AG08396 (cell line): ENCODE data around the gene ABHD17A.

Source experiments
- DNase-seq: peaks from one replicate; pipeline ENCODE4 v3.0.0; 2012; ENCODE audit warnings: low spot score, mixed read lengths

ABHD17A gene

DNA sequence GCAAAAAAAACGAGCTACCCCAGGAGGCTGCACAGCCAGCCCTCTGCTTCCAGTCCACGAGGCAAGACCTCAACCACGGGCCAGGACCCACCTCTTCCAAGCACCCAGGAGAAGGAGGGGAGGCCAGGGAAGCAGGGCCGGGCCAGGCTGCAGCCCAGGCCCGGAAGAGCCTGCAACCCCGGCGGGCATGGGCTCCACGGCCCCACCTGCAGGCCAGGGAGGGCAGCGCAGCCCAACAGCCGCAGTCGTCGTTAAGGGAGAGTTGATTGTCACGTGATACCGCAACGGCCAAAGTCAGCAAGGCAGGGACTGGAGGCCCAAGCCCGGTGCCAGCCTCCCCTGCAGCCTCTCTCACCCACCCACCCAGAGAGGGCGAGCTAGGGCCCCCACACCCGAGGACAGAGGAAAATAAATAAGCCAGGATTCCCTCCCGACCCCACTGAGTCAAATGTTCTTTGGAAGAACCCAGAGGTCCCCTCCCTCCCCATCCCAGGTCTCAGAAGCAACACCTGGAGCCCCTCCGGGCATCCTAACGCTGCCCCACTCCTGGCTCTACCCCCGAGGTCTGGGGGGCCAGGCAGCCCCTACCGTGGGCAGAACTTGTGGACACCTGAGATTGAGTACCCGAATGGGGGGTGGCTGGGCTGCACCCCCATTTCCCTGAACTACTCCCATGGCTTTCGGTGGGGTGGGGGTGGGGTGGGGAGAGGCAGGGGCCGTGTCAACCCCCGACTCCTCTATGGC, 31.8 kb downstream of the ABHD17A start:
- DNase-seq: peak; percentile 90

DNA sequence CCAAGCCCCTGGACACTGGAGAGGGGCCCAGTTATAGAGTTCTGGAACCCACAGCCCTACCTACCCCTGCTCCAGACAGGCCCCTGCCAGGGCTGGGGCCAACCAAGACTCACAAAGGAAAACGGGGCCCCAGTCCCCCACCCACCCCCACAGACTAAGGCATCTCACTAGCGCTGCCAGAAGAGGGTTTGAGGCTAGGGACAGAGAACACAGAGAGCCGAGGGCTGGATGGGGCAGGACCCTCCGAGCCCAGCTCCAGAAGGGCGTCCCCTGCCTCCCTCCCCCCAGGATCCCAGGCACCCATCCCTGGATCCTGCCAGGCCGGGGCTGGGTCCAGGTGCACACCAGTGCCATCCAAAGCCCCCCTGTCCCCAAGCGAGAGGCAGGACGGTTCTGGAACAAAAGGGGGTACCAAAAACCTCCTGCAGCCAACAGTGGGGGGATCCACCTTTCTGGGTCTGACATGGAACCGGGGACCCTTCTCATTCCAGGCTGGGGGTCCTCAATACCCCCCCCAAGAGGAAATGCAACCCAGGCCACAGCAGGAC, 32.6 kb downstream of the ABHD17A start:
- no peak for DNase-seq

DNA sequence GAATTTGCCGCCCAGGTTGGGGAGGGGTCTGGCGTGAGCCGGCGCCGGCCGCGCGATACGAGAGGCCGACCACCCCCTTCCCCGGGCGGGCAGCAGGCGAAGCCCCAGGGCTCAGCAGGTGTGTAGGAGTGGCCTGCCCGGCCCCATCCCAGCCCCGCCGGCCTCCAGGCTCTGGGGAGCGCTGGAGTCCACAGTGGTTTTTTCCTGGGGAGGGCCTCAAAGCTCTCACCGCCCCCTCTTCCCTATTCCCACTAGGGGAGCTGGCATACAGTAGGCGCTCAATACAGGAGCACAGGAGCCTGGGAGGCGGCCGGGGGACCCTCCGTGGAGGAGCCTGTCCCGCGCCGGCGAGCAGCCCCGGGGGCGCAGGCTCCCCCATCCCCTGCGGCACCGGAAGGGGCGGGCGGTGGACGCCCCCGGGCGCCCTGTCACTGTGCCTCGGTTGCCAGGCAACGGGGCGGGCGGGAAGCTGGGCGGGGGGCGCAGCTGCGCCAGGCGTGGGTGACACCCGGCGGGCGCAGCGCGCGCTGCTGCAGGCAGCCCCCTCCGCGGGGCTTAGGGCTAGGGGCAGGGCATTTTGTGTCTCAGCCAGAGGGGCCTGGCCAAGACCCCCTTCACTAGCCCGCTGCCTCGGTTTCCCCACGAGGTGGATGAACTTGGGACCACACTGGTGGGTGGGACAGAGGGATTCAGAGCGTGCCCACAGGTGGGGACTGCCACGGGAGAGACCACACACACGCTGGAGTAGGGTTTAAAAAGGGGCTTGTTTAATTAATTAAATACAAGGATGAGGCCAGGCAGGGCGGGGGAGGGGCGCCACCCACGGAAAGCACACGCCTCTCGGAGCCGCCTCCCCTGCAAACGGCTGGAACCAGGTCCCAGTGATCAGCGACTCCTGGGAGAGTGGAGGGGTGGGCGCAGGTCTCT, 33.4 kb downstream of the ABHD17A start:
- no peak for DNase-seq

DNA sequence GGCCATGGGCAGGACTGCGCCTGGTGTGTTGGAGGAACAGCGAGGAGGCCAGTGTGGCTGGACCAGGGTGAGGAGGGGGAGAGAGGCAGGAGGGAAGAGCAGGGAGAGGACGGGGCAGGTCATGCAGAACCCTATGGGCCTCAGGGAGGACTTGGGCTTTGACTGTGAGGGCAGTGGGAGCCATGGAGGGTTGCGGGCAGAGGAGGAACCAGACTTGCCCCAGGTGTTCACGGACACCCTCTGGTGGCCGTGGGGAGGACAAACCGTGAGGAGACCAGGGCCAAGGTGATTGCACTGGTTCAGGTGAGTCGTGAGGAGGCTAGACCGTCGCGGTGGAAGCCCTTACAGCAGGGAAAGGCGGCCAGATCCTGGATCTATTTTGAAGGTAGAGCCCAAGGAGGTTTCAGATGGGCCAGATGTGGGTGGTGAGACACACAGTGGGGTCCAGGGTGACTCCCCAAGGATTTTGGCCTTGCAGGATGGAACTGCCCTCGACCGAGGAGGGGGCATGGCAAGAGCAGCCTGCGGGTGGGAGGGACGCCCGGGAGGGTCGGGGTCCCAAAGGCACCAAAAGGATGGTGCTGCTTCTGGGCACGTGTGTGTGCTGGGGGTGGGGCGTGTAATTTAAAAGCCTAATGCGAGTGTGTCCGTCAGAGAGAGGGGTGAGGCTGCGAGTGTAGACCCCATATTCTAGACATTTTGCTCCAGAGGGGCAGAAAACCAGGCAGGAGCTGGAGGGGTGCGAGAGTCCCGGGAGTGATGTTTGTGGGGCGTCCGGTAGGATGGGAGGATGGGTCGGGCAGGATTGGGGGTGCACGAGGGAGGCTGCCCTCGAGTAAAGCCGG, 34.3 kb downstream of the ABHD17A start:
- DNase-seq: no peak

DNA sequence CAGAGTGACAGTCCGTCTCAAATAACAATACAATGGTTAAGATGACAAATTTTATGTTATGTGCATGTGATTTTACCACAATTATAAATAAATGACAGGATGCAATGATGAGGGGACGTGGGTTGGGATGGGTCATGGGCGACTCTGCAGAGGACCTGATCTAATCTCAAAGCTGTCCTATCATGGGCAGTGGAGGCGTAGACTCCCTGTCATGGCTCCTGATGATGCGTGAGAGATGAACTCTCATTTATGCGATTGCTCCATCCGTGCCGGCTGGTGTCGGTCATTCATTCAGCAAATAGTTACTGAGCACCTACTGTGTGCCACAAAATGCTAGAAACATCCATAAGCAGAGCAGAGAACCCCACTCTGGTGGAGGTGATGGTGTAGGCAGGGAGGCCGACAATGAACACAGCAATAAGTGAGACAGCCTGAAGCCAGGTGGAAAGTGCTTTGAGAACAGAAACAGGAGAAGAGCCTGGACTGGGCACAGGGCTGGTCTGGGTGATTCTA, 35.4 kb downstream of the ABHD17A start:
- no peak for DNase-seq

DNA sequence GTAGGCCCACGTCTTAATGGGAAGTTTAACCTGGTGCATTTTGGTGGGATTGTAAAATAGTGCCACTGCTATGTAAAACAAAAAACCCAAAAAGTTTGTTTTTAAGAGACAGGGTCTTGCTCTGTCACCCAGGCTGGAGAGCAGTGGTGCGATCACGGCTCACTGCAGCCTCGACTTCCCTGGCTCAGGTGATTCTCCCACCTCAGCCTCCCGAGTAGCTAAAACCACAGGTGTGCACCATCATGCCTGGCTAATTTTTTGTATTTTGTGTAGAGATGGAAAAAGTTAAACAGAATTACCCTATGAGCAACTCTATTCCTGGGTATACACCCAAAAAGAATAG, 36.2 kb downstream of the ABHD17A start:
- no peak for DNase-seq

DNA sequence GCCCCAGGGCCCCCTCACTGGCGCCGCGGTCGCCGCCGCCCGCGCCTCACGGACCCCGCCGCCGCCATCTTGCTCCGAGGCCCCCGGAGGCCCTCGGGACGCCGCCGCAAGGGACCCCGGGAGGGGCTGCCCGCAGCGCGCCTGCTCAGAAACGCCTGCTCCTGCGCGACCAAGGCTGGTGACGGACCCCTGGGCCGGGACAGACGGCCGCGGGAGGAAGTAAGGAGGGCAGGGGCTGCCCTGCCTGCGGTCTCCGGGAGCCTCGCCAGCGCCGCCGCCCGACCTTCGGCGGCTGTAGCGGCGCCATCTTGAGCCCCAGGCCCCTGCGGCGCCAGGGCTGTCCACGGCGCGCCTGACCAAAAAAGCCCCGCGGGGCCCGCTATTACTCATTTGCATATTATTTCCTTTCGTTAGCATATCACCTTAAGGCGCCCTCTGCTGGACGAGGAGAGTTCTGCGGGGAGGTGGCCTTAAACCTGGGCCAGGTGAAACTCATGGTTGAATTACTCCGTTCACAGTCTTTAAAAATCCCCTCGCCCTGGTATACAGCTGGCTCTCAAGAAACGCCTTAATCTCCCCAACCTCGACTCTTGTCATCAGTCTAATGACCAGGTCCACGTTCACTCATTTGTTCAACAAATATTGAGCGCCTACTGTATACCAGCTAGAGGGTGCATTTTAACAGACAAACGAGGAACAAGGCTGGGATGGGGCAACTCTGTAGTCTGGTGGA, 36.7 kb downstream of the ABHD17A start, which contains the start of gene REXO1:
TSS of gene REXO1 (minus strand) at position 85 of the 733 bp plus-strand sequence. CDS start 125 bp downstream, outside the sequence.
- DNase-seq: peak; percentile 95

DNA sequence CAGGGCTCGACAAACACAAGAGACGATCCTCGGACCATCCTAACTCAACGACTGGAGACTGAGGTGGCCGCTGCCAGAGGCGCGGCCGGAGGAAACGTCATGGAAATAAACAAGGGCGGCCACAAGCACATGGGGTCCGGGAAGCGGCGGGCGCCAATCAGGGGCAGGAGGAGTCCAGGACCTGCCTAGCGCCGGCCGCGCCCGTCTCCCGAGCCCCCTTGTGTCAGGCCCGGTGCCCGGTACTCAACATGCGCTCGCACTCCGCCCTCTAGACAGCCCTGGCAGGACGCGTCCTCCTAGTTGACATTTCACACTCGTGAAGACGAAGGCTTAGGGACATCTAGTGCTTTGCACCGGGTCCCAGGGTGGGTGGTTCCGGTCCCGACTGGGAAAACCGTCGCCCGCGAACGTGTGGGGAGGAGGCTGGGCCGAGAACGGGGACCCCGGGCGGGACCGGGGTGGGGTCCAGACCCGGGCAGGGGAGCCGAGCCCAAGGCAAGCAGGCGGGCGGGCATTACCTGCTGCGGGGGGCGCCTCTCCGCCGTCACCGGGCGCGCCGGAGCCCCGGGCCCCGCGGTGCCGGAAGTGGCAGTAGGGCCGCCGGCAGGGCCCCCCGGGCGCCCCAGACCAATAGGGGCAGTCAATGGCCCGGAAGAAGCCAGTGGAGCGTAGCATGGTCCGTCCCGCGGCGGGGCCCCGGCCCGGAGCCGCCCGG, 37.5 kb downstream of the ABHD17A start:
- DNase-seq: peak; percentile 78

DNA sequence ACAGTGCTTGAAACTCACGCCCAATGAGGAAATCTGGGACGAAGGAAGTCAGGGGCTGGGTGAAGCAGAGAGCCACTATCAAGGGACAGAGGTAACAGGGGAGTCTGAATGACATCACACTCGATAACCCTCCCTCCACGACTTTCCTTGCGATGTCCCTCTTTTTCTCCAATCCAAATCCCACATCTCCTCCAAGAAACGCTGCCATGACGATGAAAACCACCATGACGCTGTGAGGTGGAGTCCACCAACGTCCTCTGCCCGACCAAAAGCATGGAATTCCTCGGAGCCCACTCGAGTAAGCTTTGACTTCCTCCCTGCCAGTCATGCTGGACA, 38.0 kb downstream of the ABHD17A start:
- DNase-seq: no peak

DNA sequence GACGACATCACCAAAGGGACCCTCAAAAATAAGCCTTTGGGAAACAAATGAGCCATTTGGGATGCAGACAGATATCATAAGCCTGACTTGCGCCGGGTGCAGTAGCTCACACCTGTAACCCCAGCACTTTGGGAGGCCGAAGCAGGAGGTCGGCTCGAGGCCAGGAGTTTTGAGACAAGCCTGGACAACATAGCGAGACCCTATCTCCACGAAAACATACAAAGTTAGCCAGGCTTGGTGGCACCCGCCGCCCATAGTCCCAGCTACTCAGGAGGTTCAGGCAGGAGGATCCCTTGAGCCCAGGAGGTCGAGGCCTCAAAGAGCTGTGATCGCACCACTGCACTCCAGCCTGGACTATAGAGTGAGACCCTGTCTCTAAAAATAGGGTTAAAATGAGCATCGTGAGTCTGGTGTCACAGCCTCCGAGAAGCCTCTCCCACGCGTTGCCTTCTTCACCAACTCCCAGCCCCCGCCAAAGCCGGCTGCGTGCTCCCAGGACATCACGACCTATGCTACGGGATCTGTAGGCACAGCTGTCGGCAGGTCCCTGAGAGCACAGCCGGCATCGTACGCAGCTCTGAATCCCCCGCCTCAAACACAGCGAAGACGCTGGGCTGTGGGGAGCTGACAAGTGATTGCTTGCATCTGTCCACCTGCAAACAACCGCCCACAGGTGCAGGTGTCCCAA, 38.6 kb downstream of the ABHD17A start:
- no peak for DNase-seq

DNA sequence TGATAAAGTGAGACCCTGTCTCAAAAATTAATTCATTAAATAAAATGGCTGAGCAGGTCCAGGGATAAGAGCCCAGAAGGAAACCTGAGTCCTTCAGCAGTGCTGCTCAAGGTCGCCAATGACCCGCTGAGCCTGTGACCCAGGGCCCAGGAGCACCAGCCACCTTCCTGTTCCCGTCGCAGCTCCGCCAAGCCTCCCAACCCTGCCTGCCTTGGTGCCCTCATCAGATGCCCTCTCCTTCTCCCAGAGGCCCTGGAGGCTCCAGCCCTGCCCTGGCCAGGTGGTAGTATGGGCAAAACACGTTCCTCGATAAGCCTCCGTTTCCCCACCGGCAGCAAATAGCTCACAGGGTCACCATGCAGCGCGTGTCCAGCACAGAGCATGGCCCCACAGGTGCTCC, 39.7 kb downstream of the ABHD17A start:
- DNase-seq: no peak

DNA sequence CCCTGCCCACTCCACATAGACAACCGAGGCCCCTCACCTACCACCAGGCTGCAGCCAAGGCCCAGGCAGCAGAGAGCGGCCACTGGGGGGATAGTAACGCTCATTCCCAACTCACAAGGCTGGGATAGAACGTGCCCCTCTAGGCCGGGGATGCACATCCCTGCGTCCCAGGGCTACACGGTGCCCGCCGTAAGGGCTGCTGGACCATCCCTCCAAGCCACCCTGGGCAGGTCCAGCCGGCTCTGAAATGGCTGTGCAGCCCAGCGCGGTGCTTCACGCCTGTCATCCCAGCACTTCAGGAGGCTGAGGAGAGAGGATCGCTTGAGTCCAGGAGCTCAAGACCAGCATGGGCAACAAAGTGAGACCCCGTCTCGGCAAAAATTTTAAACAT, 40.2 kb downstream of the ABHD17A start:
- no peak for DNase-seq

DNA sequence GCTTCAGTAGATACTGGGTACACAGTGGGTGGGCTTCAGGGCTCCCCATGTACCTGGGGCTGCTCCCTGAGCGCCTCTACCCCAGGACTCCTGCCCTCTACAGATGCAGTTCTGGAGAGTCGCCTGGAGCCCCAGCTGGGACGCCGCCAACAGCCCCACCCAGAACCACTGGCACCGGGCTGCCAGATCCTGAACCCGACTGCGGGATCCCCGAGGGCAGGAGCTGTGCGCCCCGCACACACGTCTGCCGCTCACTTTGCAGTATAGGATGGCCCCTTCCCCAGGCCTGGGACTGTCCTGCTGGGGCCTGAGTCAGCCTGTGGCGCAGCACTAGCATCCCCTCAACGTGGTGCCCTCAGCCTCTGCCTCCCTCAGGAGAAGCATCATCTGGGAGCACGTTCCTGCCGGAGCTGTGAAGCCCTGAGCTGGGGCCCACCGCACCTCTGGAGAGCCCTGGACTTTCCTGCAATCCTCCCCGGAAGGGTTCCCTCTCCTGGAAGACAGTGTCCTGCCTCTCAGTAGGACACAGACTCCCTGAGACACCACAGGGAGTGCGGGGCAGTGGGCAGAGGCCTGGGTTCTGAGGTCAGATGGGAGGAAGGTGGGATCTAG, 40.7 kb downstream of the ABHD17A start:
- DNase-seq: no peak

DNA sequence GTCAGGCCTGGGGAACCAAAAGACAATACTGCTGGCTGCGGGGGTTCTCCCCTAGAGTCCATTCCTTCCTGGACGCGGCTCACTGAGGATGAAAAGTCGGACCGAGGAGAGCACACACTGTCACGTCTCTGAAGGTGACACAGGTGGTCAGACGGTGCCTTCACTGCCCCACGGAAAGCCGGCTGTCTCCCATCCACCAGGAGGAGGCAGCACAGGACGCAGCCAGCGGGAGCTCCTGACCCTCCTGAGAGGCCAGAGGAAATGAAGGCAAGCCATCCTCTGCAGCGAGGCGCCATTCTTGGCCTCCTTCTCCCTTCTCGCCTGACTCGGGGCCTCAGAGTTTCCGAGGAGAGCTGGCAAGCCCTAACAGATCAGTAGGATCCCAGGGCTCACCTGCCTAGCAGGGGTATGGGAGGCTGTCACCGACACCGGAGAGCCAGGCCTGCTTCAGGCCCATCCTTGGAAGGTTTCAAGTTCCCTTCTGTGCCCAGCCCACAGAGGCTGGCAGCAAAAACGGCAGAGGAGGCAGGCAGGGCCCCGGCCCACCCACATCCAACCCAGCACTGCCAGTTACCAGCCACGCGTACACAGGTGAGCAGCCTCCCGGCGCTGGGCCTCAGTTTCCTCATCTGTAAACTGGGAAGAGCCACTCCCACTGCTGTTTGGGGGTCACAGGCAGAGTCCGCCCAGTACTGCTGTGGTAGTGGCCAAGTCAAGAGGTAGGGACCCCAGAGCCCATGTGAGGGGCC, 41.5 kb downstream of the ABHD17A start:
- no peak for DNase-seq

DNA sequence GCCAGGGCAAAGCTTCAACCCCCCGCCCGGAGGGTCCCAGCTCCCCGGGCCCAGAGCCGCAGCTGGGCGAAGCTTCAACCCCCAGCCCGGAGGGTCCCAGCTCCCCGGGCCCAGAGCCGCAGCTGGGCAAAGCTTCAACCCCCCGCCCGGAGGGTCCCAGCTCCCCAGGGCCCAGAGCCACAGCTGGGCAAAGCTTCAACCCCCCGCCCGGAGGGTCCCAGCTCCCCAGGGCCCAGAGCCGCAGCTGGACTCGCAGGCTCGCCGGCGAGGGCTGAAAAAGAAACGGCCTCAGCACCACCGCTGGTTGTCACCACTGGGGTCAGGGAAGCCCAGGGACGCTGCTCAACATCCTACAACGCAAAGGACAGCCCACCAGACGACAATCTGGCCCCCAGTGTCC, 42.2 kb downstream of the ABHD17A start:
- DNase-seq: no peak

DNA sequence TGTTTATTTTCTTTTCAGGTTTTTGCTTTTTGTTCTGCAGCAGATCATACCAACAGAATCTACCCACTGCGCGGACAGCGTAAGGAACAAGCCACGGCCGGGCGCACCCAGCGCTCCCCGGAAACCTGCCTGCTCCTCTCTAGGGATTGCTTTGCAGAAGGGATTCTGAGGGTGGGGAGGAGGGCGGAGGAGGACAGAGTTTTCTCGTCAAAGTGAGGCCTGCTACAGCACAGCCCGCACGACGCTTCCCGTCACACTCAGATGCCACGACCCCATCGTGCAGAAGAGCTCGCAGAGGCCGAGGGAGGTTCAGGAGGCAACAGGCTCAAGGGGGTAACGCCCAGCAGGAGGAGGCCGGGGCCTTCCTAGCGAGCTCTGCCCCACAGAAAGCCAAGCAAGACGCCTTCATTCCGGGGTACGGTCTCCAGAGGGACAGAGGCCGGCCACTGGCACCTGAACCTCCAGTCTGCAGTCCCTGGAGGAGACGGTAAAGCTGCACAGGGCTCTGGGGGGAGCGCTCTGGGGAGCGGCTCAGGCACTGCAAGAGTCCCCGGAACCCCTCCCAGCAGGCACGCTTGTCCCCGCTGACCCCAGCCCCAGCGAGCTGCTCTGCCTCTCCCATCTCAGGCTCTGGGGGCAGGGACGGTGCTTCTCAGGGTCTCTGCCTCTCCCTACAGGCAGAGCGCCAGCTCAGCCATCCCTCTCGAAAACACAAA, 43.9 kb downstream of the ABHD17A start:
- DNase-seq: no peak

DNA sequence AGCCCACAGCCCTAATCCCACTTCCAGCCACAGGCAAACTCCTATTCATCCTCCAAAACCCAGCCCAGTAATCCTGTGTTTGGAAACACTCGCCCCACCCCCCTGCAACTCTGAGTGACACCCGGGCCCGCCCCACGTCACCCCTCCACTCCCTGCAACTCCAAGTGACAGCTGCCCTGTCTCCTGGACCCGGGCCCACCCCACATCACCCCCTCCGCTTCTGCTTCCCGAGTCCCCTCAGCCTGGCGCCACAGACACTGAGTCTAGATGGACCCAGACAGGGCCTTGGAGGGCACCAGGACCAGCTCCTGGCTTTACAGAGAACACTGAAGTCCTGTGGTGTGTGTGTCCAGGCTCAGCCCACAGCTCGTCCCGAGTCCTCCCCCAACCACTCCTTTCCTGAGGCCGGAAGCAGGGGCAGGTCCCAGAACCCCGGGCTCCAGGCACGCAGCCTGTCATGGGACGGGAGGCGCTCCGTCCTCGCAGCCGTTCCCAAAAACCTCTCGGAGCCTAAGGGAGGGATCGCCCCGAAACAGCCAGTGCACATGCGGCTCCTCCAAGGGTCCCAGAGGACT, 44.7 kb downstream of the ABHD17A start:
- no peak for DNase-seq
